ENCODE measurements around the gene DHDH. TPM values are rescaled to one million over a fixed set of nuclear protein-coding genes. Genes with fewer than 3 reads are reported as not detected.

DHDH gene
- total RNA-seq, 5 donors from 2014 or later (not counting 1 experiment from before 2014, with no cell fraction given), result 0.93 to 1.7 (median 1.2) TPM

DNA sequence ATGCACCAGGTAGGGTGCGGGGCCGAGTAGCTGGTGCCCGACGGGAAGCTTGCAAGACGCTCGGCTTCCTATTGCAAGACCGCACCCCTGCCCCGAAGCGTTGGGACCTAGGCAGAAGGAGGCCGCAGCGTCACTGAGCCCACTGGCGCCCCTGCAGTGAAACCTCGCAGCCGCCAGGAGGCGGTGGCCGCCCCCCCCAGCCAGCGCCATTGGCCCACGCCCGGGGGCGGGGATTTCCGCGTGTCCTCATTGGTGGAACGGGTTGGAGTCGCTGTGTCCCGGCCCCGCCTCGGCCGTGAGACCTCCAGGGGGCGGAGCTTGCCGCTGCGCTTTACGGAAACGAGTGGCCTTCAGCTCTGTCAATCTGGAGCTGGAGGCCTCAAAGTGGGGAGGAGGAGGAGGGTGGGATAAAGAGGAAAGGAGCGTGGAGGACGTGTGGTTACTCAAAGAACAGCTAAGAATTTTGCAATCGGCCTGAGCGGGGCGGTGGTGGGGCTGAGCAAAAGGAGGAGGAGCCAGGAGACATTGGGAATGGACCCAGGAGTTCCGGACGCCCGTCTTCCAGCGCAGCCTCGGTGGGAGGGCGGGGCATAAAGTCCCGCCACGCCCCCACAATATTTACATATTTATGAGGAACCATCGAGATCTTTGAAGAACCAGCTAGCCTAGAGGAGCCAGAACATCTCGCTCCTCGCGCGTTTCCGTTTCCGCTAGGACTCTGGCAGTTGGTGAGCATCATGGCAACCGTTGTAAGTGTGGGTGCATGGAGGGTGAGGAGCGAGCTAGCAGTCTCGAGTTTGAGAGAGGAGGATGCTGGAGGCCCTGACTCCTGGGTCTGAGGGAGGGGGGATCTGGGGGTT lies 59.9 kb downstream of the DHDH start, which contains the start of the genes GYS1 and RUVBL2:
Gene GYS1, minus strand, starts transcription at position 135 of the 860 bp plus-strand sequence. CDS start 197 bp downstream, outside the sequence.
Gene RUVBL2, plus strand, starts transcription at position 713 of the 860 bp plus-strand sequence. Its CDS starts 25 bp downstream, at position 738.
- H3K27me3 Mint-ChIP-seq, result no peaks in the 10 kb centered on the region
- Histone ChIP-seq H3K4me3 (ENCODE audit: control insufficient read depth in 1 of 2, extremely low read depth in 1 of 2, low read length in 1 of 2) (peak within 1 kb of the TSS; percentile 84 to 95), H3K4me1 (ENCODE audit: control insufficient read depth in 1 of 2, extremely low read depth in 1 of 2, insufficient read depth in 2 of 2, low read length in 2 of 2) (peaks cover 3 to 41% of the 10 kb centered on the region in 2 experiments), H3K27ac (ENCODE audit: low read length) (peak within 1 kb of the TSS; percentile 86), H3K27me3 (replicated peaks in 1 of 2; ENCODE audit: control insufficient read depth in 2 of 2, extremely low read depth in 1 of 2, insufficient read depth in 2 of 2, low read length in 1 of 2) (no peaks in the 10 kb centered on the region), H3K9me3 (no peaks in the 10 kb centered on the region), H3K36me3 (ENCODE audit: control insufficient read depth in 2 of 2, extremely low read depth in 1 of 2, insufficient read depth in 1 of 2, low read length in 1 of 2) (peaks cover 0 to 4% of the 10 kb centered on the region in 2 donors)
- ChIA-PET CTCF (interaction anchor here (0.5 to 1.9 kb wide), 46 partner anchors 10 to 857 kb away, joined by 3 to 16 read pairs (median 4); partner anchors contain the start of genes AP2A1 (in 1 of the 2), DBP (in 1 of the 2), HSD17B14 (in 1 of the 2) and LIN7B (in 1 of the 2)), POLR2A (interaction anchor here (0.5 to 1.1 kb wide), 11 partner anchors 31 to 1954 kb away, joined by 3 to 5 read pairs (median 3); partner anchors contain the start of gene NUCB1 (in 1 of the 2))
- WGBS (ENCODE audit: insufficient coverage), result 0% methylated on average over 44 of the region's 56 CpGs
- H3K9me3 Mint-ChIP-seq, result no peaks in the 10 kb centered on the region
- H3K4me3 Mint-ChIP-seq, result peak within 1 kb of the TSS; percentile 92 to 95 (median 94)
- H3K36me3 Mint-ChIP-seq, result peaks cover 11% of the 10 kb centered on the region
- peak within 1 kb of the TSS; percentile 92 to 95 for H3K27ac Mint-ChIP-seq
- peak; percentile 97 to 100 (median 99) for DNase-seq
- peaks cover 40 to 54% (median 46%) of the 10 kb centered on the region in 3 donors for H3K4me1 Mint-ChIP-seq
- ATAC-seq (replicated peaks in 1 of 4), result peak; percentile 89 to 96 (median 94)

DNA sequence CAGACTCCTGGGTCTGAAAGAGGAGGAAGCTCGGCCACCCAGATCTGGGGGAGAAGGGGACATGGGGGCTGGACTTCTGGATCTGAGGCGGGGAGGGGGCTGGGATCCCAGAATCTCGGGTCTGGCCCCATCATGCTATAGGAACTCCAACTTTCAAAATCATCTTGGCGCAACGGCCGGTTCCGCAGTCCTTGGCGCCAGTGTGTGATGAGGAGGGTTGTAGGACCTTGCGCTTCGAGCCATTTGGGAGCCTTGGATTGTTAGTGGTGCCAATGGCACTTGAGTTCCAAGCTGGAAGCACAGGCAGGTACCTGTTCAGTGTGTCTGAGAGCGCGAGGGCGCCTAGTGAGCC lies 60.5 kb downstream of the DHDH start:
- Histone ChIP-seq H3K4me3 (ENCODE audit: control insufficient read depth in 1 of 2, extremely low read depth in 1 of 2, low read length in 1 of 2) (peak overlapping the region; percentile 72 to 95), H3K36me3 (ENCODE audit: control insufficient read depth in 2 of 2, extremely low read depth in 1 of 2, insufficient read depth in 1 of 2, low read length in 1 of 2) (peaks cover 0 to 3% of the 10 kb centered on the region in 2 donors), H3K4me1 (ENCODE audit: control insufficient read depth in 1 of 2, extremely low read depth in 1 of 2, insufficient read depth in 2 of 2, low read length in 2 of 2) (peaks cover 3 to 41% of the 10 kb centered on the region in 2 experiments), H3K9me3 (no peaks in the 10 kb centered on the region), H3K27ac (ENCODE audit: low read length) (peak overlapping the region; percentile 86), H3K27me3 (replicated peaks in 1 of 2; ENCODE audit: control insufficient read depth in 2 of 2, extremely low read depth in 1 of 2, insufficient read depth in 2 of 2, low read length in 1 of 2) (no peaks in the 10 kb centered on the region)
- ATAC-seq (replicated peaks in 1 of 4) (no peak), DNase-seq (no peak)
- ChIA-PET CTCF (interaction anchor here (0.6 to 1.9 kb wide), 30 partner anchors 11 to 790 kb away, joined by 3 to 16 read pairs (median 4); partner anchors contain the start of genes HSD17B14 (in 1 of the 2), NUCB1 (in 1 of the 2), PIH1D1 (in 1 of the 2) and RPL18 (in 1 of the 2)), POLR2A (interaction anchor here (0.5 to 1.1 kb wide), 5 partner anchors 83 to 1883 kb away, joined by 3 to 5 read pairs (median 3); no protein-coding TSS in a partner anchor)
- 6% methylated on average over 6 of the region's 13 CpGs for WGBS (ENCODE audit: insufficient coverage)
- Mint-ChIP-seq H3K27me3 (no peaks in the 10 kb centered on the region), H3K9me3 (no peaks in the 10 kb centered on the region), H3K36me3 (peaks cover 5% of the 10 kb centered on the region), H3K27ac (peak overlapping the region; percentile 92 to 95), H3K4me1 (peaks cover 41 to 53% (median 46%) of the 10 kb centered on the region in 3 donors), H3K4me3 (peak overlapping the region; percentile 92 to 95 (median 94))

Other genes with a start within 250 kb of the DHDH start
- under 1 TPM in 1 of 5 donors, not detected in 4; 0.16 TPM for gene FUT2, start 237.7 kb upstream of the DHDH start, total RNA-seq
- gene MAMSTR, start 214.0 kb upstream of the DHDH start, total RNA-seq, result 1 to 10 TPM in 4 of 5 donors, under 1 TPM in 1; 0.56 to 2.4 (median 1.6) TPM
- under 1 TPM in 3 of 5 donors, not detected in 2; 0.23 to 0.65 (median 0.32) TPM for gene RASIP1, start 193.1 kb upstream of the DHDH start, total RNA-seq
- gene IZUMO1, start 186.8 kb upstream of the DHDH start, total RNA-seq, result not detected
- gene FUT1, start 181.1 kb upstream of the DHDH start, total RNA-seq, result under 1 TPM; 0.09 to 0.28 (median 0.15) TPM
- not detected for gene FGF21, start 178.2 kb upstream of the DHDH start, total RNA-seq
- 10 to 100 TPM; 21.5 to 40.6 (median 36.6) TPM for gene BCAT2, start 122.7 kb upstream of the DHDH start, total RNA-seq
- 1 to 10 TPM in 2 of 5 donors, under 1 TPM in 2, not detected in 1; 0.58 to 2.1 (median 1.1) TPM for gene HSD17B14, start 97.2 kb upstream of the DHDH start, total RNA-seq
- 10 to 100 TPM in 1 of 5 donors, 1 to 10 TPM in 4; 2.7 to 11.8 (median 5.2) TPM for gene PLEKHA4, start 65.1 kb upstream of the DHDH start, total RNA-seq
- 100 to 1,000 TPM in 2 of 5 donors, 10 to 100 TPM in 3; 74.4 to 713 (median 93.6) TPM for gene PPP1R15A, start 61.3 kb upstream of the DHDH start, total RNA-seq
- under 1 TPM in 1 of 5 donors, not detected in 4; 0.26 TPM for gene TULP2, start 35.0 kb upstream of the DHDH start, total RNA-seq
- 100 to 1,000 TPM; 122 to 177 (median 165) TPM for gene NUCB1, start 33.4 kb upstream of the DHDH start, total RNA-seq
- gene BAX, start 21.2 kb downstream of the DHDH start, total RNA-seq, result 100 to 1,000 TPM in 3 of 5 donors, 10 to 100 TPM in 2; 76.6 to 201 (median 183) TPM
- gene FTL, start 31.6 kb downstream of the DHDH start, total RNA-seq, result 1,000 to 10,000 TPM in 2 of 5 donors, 100 to 1,000 TPM in 3; 594 to 1,085 (median 906) TPM
- 10 to 100 TPM; 28.1 to 58.9 (median 52.4) TPM for gene GYS1, start 59.6 kb downstream of the DHDH start, total RNA-seq
- gene RUVBL2, start 60.2 kb downstream of the DHDH start, total RNA-seq, result 10 to 100 TPM; 20.3 to 48.7 (median 41.4) TPM
- gene LHB, start 83.4 kb downstream of the DHDH start, total RNA-seq, result under 1 TPM in 1 of 5 donors, not detected in 4; 0.57 TPM
- not detected for gene CGB3, start 90.6 kb downstream of the DHDH start, total RNA-seq
- not detected for gene CGB2, start 98.2 kb downstream of the DHDH start, total RNA-seq
- gene CGB1, start 103.2 kb downstream of the DHDH start, total RNA-seq, result not detected
- gene CGB5, start 110.1 kb downstream of the DHDH start, total RNA-seq, result not detected
- not detected for gene CGB8, start 115.4 kb downstream of the DHDH start, total RNA-seq
- not detected for gene CGB7, start 124.0 kb downstream of the DHDH start, total RNA-seq
- gene NTF4, start 131.1 kb downstream of the DHDH start, total RNA-seq, result not detected
- gene KCNA7, start 139.0 kb downstream of the DHDH start, total RNA-seq, result not detected
- 100 to 1,000 TPM; 406 to 704 (median 645) TPM for gene SNRNP70, start 151.8 kb downstream of the DHDH start, total RNA-seq
- gene LIN7B, start 180.7 kb downstream of the DHDH start, total RNA-seq, result 10 to 100 TPM in 3 of 5 donors, 1 to 10 TPM in 2; 8.1 to 17.8 (median 12.9) TPM
- 1 to 10 TPM; 2.1 to 3.7 (median 2.5) TPM for gene C19orf73, start 185.4 kb downstream of the DHDH start, total RNA-seq
- gene PPFIA3, start 185.8 kb downstream of the DHDH start, total RNA-seq, result 1 to 10 TPM; 3.8 to 4.7 (median 4.1) TPM
- not detected for gene HRC, start 221.7 kb downstream of the DHDH start, total RNA-seq
- under 1 TPM in 3 of 5 donors, not detected in 2; 0.43 to 0.89 (median 0.50) TPM for gene TRPM4, start 224.1 kb downstream of the DHDH start, total RNA-seq